CD4-positive, alpha-beta T cell treated with Interleukin-17A for 4 hours (primary cell): Measurements from ENCODE around the gene BTG3.
A peak's percentile ranks its signal among the peaks of the same experiment; 100 is the strongest.

Source experiments
- DNase-seq: peaks from one replicate; pipeline ENCODE4 v3.0.0-alpha.2; 2020; ENCODE audit warnings: mixed read lengths

Gene BTG3

DNA sequence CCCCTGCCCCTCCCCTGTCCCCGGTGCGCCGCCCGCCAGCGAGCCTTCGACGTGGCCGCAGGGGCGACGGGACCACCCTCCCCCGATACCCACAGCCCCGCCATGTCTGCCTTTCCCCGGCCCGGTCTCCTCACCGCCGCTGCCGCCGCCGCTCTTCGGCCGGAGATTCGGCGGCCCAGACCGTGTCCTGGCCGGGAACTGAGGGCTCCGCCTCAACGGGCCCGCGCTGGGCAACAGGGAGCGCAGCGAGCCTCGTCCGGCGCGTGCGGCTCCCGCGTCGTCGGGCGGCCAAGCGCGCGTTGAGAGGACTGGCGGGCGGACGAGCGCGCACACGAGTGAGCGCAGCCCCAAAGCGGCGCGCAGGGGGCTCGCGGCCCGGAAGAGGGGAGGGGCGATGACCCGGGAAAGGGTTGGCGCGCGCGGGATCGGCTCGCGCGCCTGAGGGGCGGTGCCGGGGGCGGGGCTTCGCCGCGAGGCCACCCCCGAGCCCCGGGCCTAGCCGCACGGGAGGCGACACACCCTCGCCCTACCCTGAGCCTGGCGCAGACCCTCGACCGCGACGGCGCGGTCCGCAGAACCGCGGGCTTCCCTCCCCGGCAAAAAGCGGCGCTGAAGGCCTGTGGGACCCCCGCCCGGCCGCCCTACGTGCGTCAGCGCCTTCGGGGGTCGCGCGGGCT is at the start of gene BTG3:
Gene BTG3 (minus strand): TSS at position 337 of the 677 bp plus-strand sequence. CDS start 3,757 bp downstream, outside the sequence.
- peak; percentile 92 for DNase-seq

DNA sequence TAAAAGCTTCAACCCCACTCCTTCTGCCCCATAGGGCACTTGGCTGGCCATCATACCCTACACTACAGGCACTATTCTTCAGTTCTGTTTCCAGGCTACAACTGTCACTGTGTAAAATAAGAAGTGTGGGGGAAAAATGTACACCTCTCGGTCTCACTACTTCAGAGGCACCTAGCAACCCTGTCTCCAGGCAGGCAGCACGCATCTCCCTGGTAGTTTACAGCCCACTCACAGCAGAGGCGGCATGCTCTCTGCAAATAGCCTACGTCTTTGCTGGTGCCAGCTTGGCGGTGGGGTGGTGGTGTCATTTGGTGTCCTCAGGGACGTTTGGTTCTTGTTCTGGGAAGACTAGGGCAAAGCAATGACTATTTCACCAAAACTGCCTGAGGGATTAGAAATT is 48.2 kb upstream of the BTG3 start:
- no peak for DNase-seq

- no peak for DNase-seq
Measured at GRCh38 chr21:17660452-17660851, 47.8 kb upstream of the BTG3 start.

DNA sequence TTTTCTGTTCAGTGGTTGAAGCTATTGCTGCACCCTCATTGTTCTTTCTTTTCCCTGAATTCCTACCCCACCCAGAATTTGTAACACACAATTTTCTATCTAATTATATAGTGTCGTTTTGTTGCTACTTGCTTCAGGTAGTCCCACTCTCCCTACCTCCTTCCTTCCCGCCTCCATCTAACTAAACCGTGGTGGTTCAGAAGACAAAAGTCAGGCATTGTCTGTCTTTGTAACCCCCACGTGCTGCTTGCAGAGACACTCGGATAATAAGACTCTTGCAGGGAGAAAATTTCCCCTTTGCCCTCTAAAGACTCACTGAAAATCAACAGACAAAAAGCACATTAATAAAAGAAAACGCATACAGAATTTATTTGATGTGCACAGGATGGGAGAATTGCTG is 46.2 kb upstream of the BTG3 start:
- no peak for DNase-seq

- DNase-seq: no peak
Measured at GRCh38 chr21:17651526-17651925, 38.8 kb upstream of the BTG3 start.

DNA sequence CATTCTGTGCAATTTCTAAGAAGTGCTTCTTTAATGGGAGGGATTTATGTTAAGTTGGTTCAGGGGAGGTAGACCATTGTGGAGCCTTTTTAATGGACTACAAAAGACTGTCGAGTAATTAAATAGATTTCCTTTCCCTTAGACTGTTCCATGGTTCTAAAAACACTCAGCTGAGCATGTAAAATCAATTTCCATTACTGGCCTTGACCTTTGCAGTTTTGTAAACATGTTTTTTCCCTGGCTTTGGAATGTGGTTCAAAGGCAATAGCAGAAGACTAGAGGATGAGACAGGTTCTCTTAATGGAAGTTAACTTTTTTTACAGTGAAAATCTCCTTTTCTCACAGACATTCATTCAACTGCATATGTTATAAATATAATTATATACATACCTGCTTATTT is 37.6 kb upstream of the BTG3 start:
- no peak for DNase-seq

DNA sequence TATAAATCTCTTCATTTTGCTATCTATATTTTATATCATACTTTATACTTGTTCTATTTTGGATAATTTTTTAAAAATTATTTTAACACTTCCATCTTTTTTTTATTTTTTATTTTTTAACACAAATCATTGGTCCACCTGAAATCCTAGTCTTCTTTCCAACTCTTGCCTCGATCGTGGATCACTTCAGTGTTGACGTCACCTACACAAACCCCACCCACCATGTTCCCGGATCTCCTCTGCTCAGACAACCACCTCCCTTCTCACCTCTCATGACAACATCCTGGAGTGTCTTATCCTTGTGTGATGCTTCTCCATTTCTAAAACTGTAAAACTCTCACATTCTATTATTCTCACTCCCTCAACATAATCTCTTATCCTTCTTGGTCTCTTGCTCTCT is 34.1 kb upstream of the BTG3 start:
- DNase-seq: no peak

DNA sequence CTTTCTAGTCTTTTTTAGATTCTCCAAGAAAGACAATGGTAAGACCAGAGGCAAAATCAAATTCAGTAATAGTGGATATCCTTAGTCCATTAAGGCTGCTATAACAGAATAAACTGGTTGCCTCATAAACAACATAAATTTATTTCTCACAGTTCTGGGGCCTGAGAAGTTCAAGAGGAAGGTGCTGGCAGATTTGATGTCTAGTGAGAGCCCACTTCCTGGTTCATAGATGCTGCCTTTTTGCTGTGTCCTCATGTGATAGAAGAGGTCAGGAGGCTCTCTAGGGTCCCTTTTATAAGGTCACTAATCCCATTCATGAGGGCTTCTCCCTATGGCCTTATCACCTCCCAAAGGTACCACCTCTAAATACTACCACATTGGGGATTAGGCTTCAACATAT is 31.5 kb upstream of the BTG3 start:
- no peak for DNase-seq

DNA sequence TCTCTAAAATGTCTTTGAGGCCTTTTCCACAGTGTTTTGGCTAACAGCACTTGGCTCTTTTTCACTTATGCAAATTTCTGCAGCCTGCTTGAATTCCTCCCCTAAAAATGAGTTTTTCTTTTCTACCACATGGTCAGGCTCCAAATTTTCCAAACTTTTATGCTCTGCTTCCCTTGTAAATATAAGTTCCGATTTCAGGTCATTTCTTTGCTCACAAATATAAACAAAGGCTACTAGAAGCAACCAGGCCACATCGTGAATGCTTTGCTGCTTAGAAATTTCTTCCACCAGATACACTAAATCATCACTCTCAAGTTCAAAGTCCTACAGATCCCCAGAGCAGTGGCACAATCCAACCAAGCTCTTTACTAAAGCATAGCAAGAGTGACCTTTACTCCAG is 28.1 kb upstream of the BTG3 start:
- no peak for DNase-seq

DNA sequence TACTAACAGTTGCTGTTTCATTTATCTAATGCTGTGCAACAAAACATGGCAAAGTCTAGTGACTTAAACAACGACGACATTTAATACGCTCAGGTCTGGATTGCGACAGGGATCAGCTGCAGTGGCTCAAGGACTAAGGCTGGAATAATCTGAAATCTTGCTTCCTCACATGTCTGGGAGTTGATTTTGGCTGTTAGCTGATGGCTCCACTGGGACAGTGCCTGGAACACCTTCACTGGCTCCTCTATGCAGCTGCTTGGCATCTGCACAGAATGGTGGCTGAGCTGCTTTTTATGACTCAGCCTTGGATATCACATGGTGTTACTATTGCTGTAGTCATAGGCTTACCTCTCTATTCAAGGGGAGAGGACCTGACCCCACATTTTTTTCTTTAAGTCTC is 24.0 kb upstream of the BTG3 start:
- no peak for DNase-seq

- DNase-seq: no peak
Measured at GRCh38 chr21:17631195-17631594, 18.5 kb upstream of the BTG3 start.

GRCh38 chr21:17622018-17622417 is 9.3 kb upstream of the BTG3 start:
- no peak for DNase-seq

DNA sequence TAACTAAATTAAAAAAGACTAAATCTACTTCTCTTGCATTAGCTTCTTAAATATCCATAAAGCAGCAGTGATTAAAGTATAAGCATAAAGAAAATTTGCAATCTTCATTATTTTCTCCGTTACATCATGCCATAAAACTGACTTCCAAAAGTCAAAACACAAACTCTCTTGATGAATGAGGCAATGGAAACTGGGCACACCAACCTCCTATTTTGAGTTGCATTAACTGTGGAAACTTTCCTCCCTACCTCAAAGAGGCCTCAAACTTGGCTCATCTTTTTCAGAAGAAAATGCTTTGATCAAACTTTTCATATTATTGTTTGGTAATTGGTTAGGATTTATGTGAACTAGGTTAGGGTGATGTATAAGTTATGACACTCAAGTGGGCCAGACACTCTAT is 4.1 kb upstream of the BTG3 start:
- no peak for DNase-seq

GRCh38 chr21:17613242-17613676 is 558 bp upstream of the BTG3 start:
- no peak for DNase-seq

DNA sequence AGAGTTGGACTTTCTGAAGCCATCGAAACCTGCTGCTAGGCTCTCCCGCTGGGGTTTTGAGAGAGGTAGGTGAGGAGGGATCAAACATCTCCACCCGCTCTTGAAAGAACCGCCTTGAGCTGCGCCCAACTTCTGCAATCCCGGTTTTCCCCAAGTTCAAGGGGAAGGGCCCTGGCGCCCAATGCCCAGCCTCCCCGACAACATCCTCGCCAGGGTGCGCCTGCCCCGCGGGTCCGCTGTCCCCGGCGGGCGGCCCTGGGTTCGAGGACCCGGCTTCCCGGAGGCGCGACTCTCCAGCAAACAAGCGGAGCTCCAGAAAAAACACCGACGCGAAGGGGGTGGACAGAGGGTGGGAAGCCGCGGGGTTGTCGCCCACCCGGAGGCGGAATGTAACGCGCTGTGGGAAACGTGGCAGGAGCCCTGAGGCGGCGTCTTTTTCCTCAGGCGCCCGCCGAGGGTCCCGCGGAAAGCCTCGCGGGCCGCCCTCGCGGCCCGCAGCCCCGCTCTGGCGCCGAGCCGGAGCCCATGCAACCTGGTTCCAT is 607 bp downstream of the BTG3 start:
- peak; percentile 35 for DNase-seq

DNA sequence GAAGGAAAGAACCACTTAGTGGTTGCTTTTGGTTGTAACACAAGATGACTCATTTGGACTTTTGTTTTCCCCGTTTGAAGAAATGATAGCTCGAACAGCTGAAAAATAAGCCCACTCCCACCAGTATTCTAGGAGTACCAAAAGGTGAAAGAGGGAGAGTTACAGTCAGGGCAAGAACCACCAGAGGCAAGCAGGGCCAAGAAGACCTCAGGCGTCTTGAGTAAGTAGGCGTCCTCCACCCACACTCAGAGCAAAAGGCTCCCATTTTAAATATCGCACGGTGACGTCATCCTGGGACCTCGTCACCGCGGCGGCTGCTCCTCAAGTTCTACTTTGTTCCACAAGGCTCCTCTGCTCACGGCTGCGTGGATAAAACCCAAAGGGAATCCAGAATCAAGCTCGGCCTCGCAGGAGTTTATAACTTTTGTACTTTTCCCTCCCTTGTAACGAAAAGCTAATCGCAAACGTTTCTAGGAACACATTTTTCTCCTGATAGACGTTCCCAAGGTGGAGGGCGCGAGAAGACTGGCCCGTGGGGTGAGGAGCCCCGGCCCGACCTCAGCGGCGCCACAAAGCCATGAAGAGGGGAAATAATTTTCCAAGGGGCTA is 1.2 kb downstream of the BTG3 start:
- DNase-seq: peak; percentile 82

DNA sequence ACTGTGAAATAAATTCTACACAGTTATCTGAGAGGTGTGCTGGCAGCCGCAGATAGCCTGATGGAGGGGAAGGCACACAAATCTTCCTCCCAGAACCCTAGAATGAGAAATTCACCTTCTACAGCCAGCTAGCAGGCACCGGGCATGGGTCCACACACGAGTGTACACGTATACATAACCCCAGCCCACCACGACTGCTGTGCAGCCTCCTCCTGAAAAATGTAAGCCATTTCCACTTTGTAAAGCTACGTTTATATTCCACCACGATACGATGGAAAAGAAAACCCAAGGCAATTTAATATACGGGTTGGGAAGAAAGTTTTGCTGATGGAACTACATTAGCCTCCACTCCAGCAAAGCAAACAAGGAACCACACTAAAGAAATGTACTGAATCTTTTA is 1.8 kb downstream of the BTG3 start:
- DNase-seq: peak; percentile 8

DNA sequence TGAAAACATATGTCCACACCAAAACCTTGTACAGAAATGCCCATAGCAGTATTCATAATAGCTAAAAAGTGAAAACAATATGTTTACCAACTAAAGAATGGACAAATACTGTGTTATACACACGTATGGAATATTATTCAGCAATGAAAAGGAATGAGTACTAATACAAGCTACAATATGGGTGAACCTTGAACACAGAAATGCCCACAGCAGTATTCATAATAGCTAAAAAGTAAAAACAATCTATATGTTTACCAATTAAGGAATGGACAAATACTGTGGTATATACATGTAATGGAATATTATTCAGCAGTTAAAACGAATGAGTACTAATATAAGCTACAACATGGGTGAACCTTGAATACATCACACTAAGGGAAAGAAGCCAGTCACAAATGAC is 3.0 kb downstream of the BTG3 start:
- DNase-seq: no peak

GRCh38 chr21:17607684-17608083 is 5.0 kb downstream of the BTG3 start:
- DNase-seq: no peak

DNA sequence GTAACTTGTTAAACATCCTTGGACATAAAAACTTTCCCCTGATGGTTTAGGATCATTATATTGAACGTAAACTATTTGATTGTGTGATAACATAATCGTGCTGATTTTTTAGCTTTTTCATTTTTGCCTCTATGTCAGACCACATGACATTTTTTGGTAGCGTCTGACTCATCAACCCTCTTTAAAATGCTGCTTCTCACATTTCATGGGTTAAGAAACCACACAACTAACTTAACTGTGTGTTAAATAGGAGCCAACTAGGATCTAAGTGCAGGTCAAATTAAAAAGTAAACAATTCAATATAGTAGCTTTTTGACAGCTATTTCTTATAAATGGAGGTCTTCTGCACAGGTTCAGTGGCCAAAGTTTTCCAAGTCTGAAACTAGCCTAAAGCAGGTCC is 9.8 kb downstream of the BTG3 start:
- no peak for DNase-seq

DNA sequence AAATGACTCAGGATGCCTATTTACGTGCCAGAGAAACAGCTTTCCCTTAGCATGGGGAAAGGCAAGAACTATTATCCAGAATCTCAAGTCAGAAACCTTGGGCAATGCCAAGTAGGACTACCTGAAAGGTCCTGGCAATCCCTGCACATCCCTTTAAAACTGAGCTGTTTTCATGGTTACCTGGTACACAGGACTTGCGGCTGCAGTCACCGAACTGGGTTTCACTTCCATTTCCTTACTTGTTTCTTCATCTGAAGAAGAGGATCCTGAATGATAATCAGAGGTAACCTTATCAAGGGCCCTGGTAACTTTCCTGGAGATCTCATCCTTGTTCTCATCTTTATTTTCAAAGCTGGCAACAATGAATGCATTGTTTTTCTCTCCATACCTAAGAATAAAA is 14.3 kb downstream of the BTG3 start:
- DNase-seq: no peak

DNA sequence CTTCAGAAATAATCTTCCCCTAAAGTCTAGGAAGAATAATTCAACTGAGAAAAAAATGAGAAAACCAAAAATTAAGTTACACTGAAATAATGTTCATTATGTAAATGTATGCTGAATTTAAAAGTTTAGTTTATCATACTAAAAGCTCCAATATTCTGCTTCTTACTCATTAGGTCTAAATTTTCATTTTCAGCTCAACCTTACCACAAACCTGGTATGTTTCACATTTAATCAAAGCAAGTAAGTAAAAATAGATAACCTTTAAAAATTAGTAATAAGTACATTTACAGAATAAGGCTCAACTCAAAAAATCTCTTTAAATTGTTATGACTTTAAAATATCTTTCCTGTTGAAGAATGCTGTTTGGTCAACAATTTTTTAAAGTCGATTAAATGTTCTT is 15.0 kb downstream of the BTG3 start:
- DNase-seq: no peak

- no peak for DNase-seq
Measured at GRCh38 chr21:17590430-17590829, 22.3 kb downstream of the BTG3 start.

GRCh38 chr21:17585875-17586450 is 26.7 kb downstream of the BTG3 start:
- DNase-seq: peak; percentile 40
